GM21723 (cell line): ENCODE results near the gene PCNX3.

Source experiments
- ATAC-seq: cut with Tn5 transposase; IDR thresholded peaks from one replicate; pipeline ENCODE4 v1.9.1; 2021; ENCODE audit warnings: mild to moderate bottlenecking, moderate library complexity; ENCODE audit not compliant: unreplicated experiment

PCNX3 gene

DNA sequence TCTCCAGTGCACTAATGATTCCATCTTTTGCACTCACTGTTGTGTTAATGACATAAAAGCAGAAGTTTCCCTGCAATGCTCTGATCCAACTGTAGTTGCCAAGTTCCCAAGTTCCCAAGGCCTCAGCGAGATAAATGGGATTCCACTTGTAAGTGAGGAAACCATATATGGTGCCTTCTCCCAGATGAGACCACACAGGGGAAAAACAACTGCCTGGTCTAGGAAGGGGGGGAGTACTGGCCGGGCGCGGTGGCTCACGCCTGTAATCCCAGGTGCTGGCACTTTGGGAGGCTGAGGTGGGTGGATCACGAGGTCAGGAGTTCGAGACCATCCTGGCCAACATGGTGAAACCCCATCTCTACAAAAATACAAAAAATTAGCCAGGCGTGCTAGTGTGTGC, 70.4 kb downstream of the PCNX3 start:
- ATAC-seq, result no peak
